HL-60/S4 (cell line): ENCODE measurements around the gene STOML3.

ENCODE experiments used
- in situ Hi-C: fragments of 300-500 bp; cut with MboI; formaldehyde crosslinking; loops from 2 replicates; pipeline ENCODE4 v1.14.3; 2022; ENCODE audit warnings: low sequenced_read_pairs

Gene STOML3

GRCh38 chr13:38921081-38921480, 69.5 kb downstream of the STOML3 start:
- in situ Hi-C loops = no loop called here
